ENCODE measurements around the gene PPP2R2B.

Gene PPP2R2B

GRCh38 chr5:146884066-146884626, 5.6 kb upstream of the PPP2R2B start:
- no peak for DNase-seq

- no peak for DNase-seq
Observed at GRCh38 chr5:146883511-146883910, 5.0 kb upstream of the PPP2R2B start.

GRCh38 chr5:146880966-146881365, 2.4 kb upstream of the PPP2R2B start:
- no peak for DNase-seq

GRCh38 chr5:146877783-146878475, 628 bp downstream of the PPP2R2B start:
- DNase-seq: peak; percentile 37

- no peak for DNase-seq
Observed at GRCh38 chr5:146877178-146877681, 1.3 kb downstream of the PPP2R2B start.

GRCh38 chr5:146873186-146873917, 5.2 kb downstream of the PPP2R2B start:
- no peak for DNase-seq

GRCh38 chr5:146872188-146872587, 6.4 kb downstream of the PPP2R2B start:
- no peak for DNase-seq

GRCh38 chr5:146867996-146868708, 10.4 kb downstream of the PPP2R2B start:
- no peak for DNase-seq

- DNase-seq: no peak
Observed at GRCh38 chr5:146866263-146866662, 12.3 kb downstream of the PPP2R2B start.

GRCh38 chr5:146862641-146863040, 15.9 kb downstream of the PPP2R2B start:
- DNase-seq: no peak

GRCh38 chr5:146860213-146860893, 18.2 kb downstream of the PPP2R2B start:
- DNase-seq: no peak

GRCh38 chr5:146852089-146852488, 26.5 kb downstream of the PPP2R2B start:
- no peak for DNase-seq

- no peak for DNase-seq
Observed at GRCh38 chr5:146851133-146851532, 27.4 kb downstream of the PPP2R2B start.

- no peak for DNase-seq
Observed at GRCh38 chr5:146849694-146850303, 28.8 kb downstream of the PPP2R2B start.

- no peak for DNase-seq
Observed at GRCh38 chr5:146848133-146848532, 30.4 kb downstream of the PPP2R2B start.

GRCh38 chr5:146840016-146840415, 38.5 kb downstream of the PPP2R2B start:
- DNase-seq: no peak

GRCh38 chr5:146836226-146836842, 42.2 kb downstream of the PPP2R2B start:
- no peak for DNase-seq

- DNase-seq: no peak
Observed at GRCh38 chr5:146832985-146833732, 45.4 kb downstream of the PPP2R2B start.

GRCh38 chr5:146828385-146828784, 50.2 kb downstream of the PPP2R2B start:
- no peak for DNase-seq

GRCh38 chr5:146827901-146828300, 50.7 kb downstream of the PPP2R2B start:
- no peak for DNase-seq

GRCh38 chr5:146825033-146825432, 53.5 kb downstream of the PPP2R2B start:
- DNase-seq: no peak

Measured in CD4-positive, alpha-beta T cell treated with Interleukin-21 for 1 hour (primary cell).